Coronary artery (tissue), 2 donors: ENCODE data around the gene MMP3.

Experiments
- DNase-seq: peaks from one replicate; pipeline ENCODE4 v3.0.0-alpha.2; 2017; ENCODE audit warnings: low spot score
- H3K27ac ChIP-seq, 2 donors: fragments of 200-600 bp; sonication (generic); one replicate each; pipeline ENCODE4 v1.5.1; 2016 to 2019
- H3K4me3 ChIP-seq: fragments of 200-600 bp; sonication (generic); 2 replicates; pipeline ENCODE4 v1.5.1; 2016; ENCODE audit warnings: mild to moderate bottlenecking, moderate library complexity
- CTCF ChIP-seq: fragments of 200-600 bp; sonication (generic); IDR thresholded peaks from one replicate; pipeline ENCODE4 v1.5.1; 2019; ENCODE audit warnings: antibody characterized with exemption

MMP3 gene

GRCh38 chr11:102833731-102834130 is 9.7 kb downstream of the MMP3 start:
- no peak for DNase-seq
- H3K27ac ChIP-seq: no peak overlapping the region
- TF ChIP-seq CTCF: no peak
- no peak overlapping the region for H3K4me3 ChIP-seq

DNA sequence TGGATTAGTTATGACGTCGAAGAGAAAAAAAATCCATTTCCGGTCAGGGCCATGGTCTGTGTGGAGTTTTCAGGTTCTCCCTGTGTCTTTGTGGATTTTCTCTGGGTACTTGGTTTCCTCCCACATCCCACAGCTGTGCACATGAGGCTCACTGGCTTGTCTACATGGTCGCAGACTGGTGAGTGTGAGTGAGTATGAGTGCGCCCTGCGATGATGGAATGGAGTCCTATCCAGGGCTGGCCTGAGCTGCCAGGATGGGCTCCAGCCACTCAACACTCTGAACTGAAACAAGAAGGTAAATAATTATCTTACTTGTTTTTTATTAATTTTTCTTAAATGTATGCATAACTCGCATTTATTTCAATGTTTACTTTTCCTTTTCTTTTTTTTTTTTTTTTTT is 10.8 kb downstream of the MMP3 start:
- no peak for TF ChIP-seq CTCF
- Histone ChIP-seq H3K27ac (no peak overlapping the region), H3K4me3 (no peak overlapping the region)
- no peak for DNase-seq

DNA sequence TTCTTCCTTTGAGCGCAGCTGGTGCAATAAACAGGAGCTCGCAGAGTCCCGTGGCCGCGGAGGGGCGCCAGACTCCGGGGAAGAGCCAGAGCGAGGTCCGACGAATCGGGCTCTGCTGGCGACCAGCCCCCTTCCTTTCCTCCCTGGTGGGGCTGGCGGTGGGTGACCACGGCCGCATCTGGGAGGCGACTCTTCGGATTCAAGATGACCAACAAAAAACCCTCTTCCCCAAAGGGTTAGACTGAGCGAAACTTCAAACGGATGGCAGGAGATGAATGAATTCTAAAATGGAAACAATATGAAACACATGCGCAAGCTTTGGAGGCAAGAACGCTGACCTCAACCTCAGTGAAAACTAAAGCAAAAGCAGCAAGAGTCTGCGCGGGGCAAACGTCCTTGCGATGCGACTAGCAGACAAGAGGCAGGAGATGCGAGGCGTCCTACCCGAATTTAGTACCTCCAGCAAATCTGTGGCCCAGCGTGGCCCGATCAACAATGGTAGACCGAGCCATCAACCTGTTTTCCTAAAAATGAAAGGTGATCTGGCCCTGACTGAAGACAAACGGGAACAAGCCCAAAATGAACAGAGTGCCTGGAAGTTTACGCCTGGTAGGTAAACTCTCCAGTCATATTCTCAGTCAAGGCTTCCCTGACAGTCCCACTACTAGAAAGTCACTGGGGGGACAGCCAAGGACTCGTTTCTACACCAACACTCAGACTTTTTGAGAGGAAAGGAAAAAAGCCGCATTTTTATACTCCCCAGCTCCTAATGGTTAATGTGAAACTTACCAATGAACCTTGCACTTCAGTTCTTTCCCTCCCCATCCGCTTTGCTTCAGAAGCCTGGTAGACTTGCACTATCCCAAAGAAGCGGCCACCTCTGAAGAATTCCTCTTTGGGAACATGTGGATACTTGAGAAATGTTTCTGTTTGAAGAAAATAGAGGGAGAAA is 11.6 kb downstream of the MMP3 start:
- Histone ChIP-seq H3K4me3 (no peak overlapping the region), H3K27ac (no peak overlapping the region)
- TF ChIP-seq CTCF: no peak
- DNase-seq: no peak

DNA sequence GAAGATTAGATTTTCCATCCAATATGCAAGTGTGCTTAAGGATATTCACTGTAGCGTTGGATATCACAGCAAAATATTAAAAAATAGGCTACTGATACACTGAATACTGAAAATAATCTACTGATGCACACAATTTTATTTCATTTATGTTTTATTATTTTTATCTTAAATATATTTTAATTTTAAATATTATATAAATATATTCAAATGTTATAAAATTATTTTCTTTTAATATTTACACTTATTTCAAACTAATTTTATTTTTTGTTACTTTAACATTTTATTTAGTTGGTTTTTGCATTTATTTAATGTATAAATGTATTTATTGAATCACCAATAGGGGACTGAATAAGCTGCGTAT is 12.3 kb downstream of the MMP3 start:
- H3K27ac ChIP-seq: no peak overlapping the region

DNA sequence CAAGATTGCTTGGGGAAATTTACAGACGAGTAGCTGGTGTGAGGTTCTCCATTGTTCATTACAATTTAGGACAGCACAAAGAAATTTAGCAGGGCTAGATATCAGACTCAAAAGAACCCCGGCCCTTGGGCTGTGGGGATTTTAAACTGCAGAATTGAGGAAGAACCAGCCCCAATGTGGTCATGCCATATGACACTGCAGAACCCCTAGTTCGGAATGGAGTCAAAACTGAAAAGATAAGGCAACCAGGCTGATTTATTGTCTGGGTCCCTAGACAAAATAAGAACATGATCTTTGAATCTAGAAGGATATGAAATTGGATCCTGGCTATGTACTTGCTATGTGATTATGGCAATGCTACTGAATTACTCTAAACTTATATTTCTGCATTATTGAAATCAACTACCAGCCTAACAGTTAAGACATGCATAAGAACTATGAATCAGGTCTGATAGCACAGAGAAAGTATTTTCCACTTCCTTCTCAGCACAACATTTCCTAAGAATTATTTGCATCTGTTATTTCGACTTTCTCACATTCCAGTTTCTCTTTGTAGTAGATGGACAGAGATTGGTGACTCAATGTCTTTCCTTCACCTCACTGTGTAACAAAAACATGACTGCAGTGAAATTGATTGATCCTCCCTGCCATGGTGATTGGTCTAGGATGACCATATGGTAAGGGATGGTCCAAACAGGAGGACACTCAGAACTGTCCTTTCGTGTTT is 13.2 kb downstream of the MMP3 start:
- DNase-seq: no peak
- Histone ChIP-seq H3K4me3 (no peak overlapping the region), H3K27ac (no peak overlapping the region)
- TF ChIP-seq CTCF: no peak

More for the DNA sequence above, 12.3 kb downstream of the MMP3 start:
- no peak for DNase-seq
- no peak for TF ChIP-seq CTCF
- H3K4me3 ChIP-seq: no peak overlapping the region

DNA sequence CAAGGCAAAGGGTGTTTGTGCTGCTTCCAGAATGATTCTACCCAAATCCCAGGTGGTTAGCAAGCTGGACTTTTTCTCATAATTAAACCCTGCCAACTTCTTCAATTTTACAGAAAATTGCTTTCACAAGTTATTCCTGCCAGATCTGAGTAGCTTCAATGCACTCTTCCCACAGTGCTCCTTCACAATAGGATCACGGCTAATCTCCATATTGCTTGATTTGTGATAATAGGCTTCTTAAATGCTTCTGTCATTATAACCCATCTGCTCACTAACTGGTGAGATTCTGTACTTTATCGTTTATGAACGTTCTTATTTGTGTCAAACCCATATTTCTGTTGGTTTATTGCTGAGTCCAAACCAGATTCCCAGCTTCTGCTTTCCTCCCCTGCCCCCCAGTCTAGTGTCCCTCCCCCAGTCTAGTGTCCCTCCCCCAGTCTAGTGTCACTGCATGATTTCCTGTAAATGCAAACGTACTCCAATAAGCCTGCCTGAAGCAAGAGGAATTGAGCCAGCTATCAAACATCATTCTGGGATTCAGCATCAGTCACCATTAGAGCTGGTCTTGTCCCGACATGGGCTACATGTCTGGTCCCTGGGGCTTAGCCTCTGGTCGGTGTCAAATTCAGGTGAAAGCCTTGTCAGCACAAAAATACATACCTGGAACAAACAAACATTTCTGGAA is 14.0 kb downstream of the MMP3 start:
- no peak for TF ChIP-seq CTCF
- DNase-seq: no peak
- Histone ChIP-seq H3K4me3 (no peak overlapping the region), H3K27ac (no peak overlapping the region)
